Measurements from ENCODE around the gene SH3RF1.

Gene SH3RF1

GRCh38 chr4:169275180-169275579, 4.4 kb upstream of the SH3RF1 start:
- DNase-seq (ENCODE audit: low spot score) = no peak

GRCh38 chr4:169274033-169274432, 3.3 kb upstream of the SH3RF1 start:
- no peak for DNase-seq (ENCODE audit: low spot score)

GRCh38 chr4:169272265-169272886, 1.6 kb upstream of the SH3RF1 start:
- DNase-seq (ENCODE audit: low spot score) = peak; percentile 64

- DNase-seq (ENCODE audit: low spot score) = no peak
Measured at GRCh38 chr4:169271692-169272007, 894 bp upstream of the SH3RF1 start.

GRCh38 chr4:169269916-169270809, 593 bp downstream of the SH3RF1 start:
- DNase-seq (ENCODE audit: low spot score) = peak; percentile 55

GRCh38 chr4:169268951-169269760, 1.6 kb downstream of the SH3RF1 start:
- peak; percentile 65 for DNase-seq (ENCODE audit: low spot score)

- DNase-seq (ENCODE audit: low spot score) = no peak
Measured at GRCh38 chr4:169267070-169267469, 3.7 kb downstream of the SH3RF1 start.

GRCh38 chr4:169266661-169267060, 4.1 kb downstream of the SH3RF1 start:
- DNase-seq (ENCODE audit: low spot score) = no peak

- DNase-seq (ENCODE audit: low spot score) = no peak
Measured at GRCh38 chr4:169266081-169266480, 4.7 kb downstream of the SH3RF1 start.

GRCh38 chr4:169263791-169264392, 6.9 kb downstream of the SH3RF1 start:
- no peak for DNase-seq (ENCODE audit: low spot score)

GRCh38 chr4:169260217-169260866, 10.4 kb downstream of the SH3RF1 start:
- DNase-seq (ENCODE audit: low spot score) = no peak

- no peak for DNase-seq (ENCODE audit: low spot score)
Measured at GRCh38 chr4:169259271-169259670, 11.5 kb downstream of the SH3RF1 start.

GRCh38 chr4:169258141-169258540, 12.6 kb downstream of the SH3RF1 start:
- no peak for DNase-seq (ENCODE audit: low spot score)

- no peak for DNase-seq (ENCODE audit: low spot score)
Measured at GRCh38 chr4:169256856-169257761, 13.6 kb downstream of the SH3RF1 start.

- peak; percentile 25 for DNase-seq (ENCODE audit: low spot score)
Measured at GRCh38 chr4:169256101-169256612, 14.6 kb downstream of the SH3RF1 start.

- peak; percentile 42 for DNase-seq (ENCODE audit: low spot score)
Measured at GRCh38 chr4:169254546-169254983, 16.2 kb downstream of the SH3RF1 start.

- peak; percentile 54 for DNase-seq (ENCODE audit: low spot score)
Measured at GRCh38 chr4:169253904-169254303, 16.9 kb downstream of the SH3RF1 start.

GRCh38 chr4:169253113-169253671, 17.6 kb downstream of the SH3RF1 start:
- DNase-seq (ENCODE audit: low spot score) = no peak

GRCh38 chr4:169252339-169253112, 18.2 kb downstream of the SH3RF1 start:
- DNase-seq (ENCODE audit: low spot score) = no peak

Data from GM03348 (cell line).